ENCODE results near the gene FGF8.

Gene FGF8

GRCh38 chr10:101768791-101769170 is 7.1 kb downstream of the FGF8 start:
- no peak for DNase-seq

- DNase-seq = no peak
Measured at GRCh38 chr10:101767966-101768790, 7.7 kb downstream of the FGF8 start.

GRCh38 chr10:101767600-101767945 is 8.3 kb downstream of the FGF8 start:
- peak; percentile 56 for DNase-seq

GRCh38 chr10:101766753-101767599 is 8.9 kb downstream of the FGF8 start:
- no peak for DNase-seq

- DNase-seq = no peak
Measured at GRCh38 chr10:101766306-101766705, 9.6 kb downstream of the FGF8 start.

- DNase-seq = no peak
Measured at GRCh38 chr10:101763141-101763846, 12.6 kb downstream of the FGF8 start.

GRCh38 chr10:101762736-101763135 is 13.2 kb downstream of the FGF8 start:
- DNase-seq = no peak

- no peak for DNase-seq
Measured at GRCh38 chr10:101761226-101761625, 14.7 kb downstream of the FGF8 start.

- no peak for DNase-seq
Measured at GRCh38 chr10:101760510-101760909, 15.4 kb downstream of the FGF8 start.

GRCh38 chr10:101759309-101760247 is 16.3 kb downstream of the FGF8 start:
- no peak for DNase-seq

- no peak for DNase-seq
Measured at GRCh38 chr10:101758858-101759257, 17.1 kb downstream of the FGF8 start.

- DNase-seq = no peak
Measured at GRCh38 chr10:101752241-101752640, 23.7 kb downstream of the FGF8 start.

- no peak for DNase-seq
Measured at GRCh38 chr10:101749047-101750016, 26.6 kb downstream of the FGF8 start.

- no peak for DNase-seq
Measured at GRCh38 chr10:101748496-101748895, 27.4 kb downstream of the FGF8 start.

GRCh38 chr10:101745074-101745696 is 30.7 kb downstream of the FGF8 start:
- DNase-seq = no peak

- no peak for DNase-seq
Measured at GRCh38 chr10:101744267-101744666, 31.6 kb downstream of the FGF8 start.

- DNase-seq = no peak
Measured at GRCh38 chr10:101741938-101742337, 34.0 kb downstream of the FGF8 start.

GRCh38 chr10:101736666-101737065 is 39.2 kb downstream of the FGF8 start:
- DNase-seq = no peak

GRCh38 chr10:101732096-101732495 is 43.8 kb downstream of the FGF8 start:
- DNase-seq = no peak

GRCh38 chr10:101726115-101726387 is 49.9 kb downstream of the FGF8 start:
- no peak for DNase-seq
